HG03196 (cell line): Measurements from ENCODE around the gene THEM5.
"Not testable (repeated sequence)": the region's sequence is repeated elsewhere in the genome, so short reads cannot be mapped to it uniquely, and the experiment has no call there.

ENCODE experiments used
- ATAC-seq: cut with Tn5 transposase; IDR thresholded peaks from one replicate; pipeline ENCODE4 v1.9.1; 2021; ENCODE audit not compliant: unreplicated experiment

THEM5 gene

GRCh38 chr1:151853411-151853943 lies at the start of gene THEM5:
Gene THEM5 (minus strand): TSS chr1:151853712. CDS start chr1:151853565, 147 bp downstream.
- no peak for ATAC-seq

GRCh38 chr1:151902858-151903257 lies 49.3 kb upstream of the THEM5 start:
- ATAC-seq, result no peak

- not testable (repeated sequence) for ATAC-seq
Observed at GRCh38 chr1:151900804-151901203, 47.3 kb upstream of the THEM5 start.

DNA sequence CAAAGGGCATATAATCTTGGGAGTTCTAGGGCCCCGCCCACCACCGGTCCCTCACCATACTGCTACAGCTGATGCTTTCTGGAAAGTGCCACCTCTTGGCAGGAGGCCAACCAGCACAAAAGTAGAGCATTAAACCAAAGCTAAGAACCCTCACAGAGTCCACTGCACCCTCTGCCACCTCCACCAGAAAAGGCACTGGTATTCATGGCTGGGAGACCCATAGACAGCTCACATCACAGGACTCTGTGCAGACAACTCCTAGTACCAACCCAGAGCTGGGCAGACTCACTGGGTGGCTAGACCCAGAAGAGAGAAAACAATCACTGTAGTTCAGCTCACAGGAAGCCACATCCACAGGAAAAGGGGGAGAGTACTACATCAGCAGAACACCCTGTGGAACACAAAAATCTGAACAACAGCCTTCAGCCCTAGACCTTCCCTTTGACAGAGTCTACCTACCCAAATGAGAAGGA lies 45.0 kb upstream of the THEM5 start:
- ATAC-seq, result no peak

DNA sequence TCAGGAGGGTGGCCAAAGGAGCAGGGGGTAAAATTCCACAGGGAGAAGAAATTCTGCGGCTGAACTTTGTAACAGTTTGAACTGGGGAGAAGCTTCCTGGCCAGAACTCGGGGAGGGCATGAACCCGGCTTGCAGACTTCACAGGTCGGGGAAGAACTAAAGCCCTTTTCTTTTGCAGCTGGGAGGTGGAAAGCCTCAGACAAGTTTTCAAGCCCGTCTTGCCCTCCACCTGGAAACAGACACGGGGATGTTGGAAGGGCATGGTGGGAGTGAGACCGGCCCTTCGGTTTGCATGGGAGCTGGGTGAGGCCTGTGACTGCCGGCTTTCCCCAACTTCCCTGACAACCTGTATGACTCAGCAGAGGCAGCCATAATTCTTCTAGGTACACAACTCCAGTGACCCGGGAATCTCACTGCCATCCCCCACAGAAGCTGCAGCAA lies 44.5 kb upstream of the THEM5 start:
- ATAC-seq, result no peak

- no peak for ATAC-seq
Observed at GRCh38 chr1:151893176-151893924, 39.8 kb upstream of the THEM5 start.

- no peak for ATAC-seq
Observed at GRCh38 chr1:151892190-151892589, 38.7 kb upstream of the THEM5 start.

DNA sequence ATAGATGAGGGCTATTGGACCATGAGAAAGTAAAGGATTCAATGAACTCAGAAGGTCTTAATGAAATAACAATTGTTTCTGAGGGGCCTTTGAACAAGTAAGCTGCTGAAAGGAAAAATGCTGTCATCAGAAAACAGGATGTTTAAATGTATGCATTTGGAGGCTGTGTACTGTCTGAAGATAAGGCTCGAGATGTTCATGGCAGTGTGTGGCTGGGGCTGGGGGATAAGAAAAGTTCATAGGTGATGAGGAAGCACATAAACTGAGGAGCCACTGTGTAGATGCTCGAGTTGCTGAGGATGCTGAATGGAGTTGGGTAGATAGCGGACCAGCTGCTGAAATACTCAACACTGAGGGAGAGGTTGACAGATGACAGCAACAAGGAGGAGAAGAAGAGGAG lies 38.0 kb upstream of the THEM5 start:
- ATAC-seq, result no peak

DNA sequence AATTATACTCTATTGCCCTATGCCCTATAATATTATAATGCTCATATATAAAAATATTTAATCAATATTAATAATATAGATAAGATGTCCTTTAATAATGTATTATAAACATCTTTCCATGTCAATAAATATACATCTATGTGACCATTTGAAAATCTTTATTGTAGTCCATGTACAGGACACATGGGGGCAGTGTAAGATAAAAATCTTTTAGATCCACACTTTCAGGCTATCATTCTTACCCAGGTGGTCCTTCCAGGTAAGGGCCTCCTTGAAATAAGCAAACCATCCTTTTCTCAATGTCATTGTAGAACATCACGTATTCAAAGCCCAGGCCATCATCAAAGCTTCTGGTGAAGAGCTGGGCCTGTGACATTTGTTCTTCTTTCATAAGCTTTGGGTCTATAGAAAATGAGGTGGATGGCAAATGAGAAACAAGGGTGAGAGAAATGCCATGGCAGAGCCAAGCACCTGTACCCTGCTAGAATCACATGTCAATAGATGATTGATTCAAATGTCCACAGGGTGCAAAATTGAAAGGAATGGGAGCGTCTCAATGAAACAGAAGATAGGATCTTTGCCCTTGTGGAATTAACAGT lies 35.6 kb upstream of the THEM5 start:
- no peak for ATAC-seq

DNA sequence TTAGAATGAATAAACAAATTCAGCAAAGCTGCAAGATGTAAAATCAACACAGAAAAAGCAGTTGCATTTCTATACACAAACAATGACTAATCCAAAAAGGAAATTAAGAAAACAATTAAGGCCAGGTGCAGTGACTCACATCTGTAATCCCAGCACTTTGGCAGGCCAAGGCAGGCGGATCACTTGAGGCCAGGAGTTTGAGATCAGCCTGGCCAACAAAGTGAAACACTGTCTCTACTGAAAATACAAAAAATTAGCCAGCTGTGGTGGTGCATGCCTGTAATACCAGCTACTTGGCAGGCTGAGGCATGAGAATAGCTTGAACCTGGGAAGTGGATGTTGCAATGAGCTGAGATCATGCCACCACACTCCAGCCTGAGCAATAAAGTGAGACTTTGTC lies 33.5 kb upstream of the THEM5 start:
- no peak for ATAC-seq

DNA sequence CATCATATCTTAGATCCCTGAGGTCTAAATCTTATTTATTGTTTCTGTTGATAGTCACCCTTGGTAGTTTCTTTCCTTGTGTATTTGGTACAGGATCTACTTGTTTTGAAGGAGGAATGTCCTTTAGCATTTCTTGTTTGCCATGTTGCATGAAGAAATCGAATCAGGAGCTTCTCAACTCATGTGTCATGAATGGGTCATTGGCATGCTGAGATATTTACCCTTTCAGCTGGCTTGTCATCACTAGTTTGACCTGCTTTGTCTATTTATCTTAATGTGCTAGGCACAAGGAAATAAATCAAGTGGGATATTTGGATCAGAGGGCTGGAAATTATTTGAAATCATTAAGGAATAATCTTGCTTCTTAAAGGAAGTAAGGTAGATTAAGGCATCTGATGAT lies 32.0 kb upstream of the THEM5 start:
- no peak for ATAC-seq

DNA sequence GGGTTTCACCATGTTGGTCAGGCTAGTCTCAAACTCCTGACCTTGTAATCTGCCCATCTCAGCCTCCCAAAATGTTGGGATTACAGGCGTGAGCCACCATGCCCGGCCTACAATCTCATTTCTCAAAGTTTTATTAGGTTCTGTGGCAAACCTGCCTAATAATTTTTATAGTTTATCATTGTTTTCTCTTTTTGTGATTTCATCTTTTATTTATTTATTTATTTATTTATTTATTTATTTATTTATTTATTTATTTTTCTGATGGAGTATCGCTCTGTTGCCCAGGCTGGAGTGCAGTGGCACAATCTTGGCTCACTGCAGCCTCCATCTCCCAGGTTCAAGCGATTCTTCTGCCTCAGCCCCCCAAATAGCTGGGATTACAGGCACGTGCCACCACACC lies 31.4 kb upstream of the THEM5 start:
- not testable (repeated sequence) for ATAC-seq

- not testable (repeated sequence) for ATAC-seq
Observed at GRCh38 chr1:151884445-151884844, 30.9 kb upstream of the THEM5 start.

- not testable (repeated sequence) for ATAC-seq
Observed at GRCh38 chr1:151883898-151884297, 30.4 kb upstream of the THEM5 start.

DNA sequence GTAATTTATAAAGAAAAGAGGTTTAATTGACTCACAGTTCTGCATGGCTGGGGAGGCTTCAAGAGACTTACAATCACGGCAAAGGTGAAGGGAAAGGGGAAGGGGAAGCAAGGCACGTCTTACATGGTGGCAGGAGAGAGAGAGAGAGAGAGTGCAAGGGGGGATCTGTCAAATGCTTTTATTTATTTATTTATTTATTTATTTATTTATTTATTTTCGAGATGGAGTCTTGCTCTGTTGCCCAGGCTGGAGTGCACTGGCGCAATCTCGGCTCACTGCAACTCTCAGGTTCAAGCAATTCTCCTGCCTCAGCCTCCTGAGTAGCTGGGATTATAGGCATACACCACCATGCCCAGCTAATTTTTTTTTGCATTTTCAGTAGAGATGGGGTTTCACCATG lies 29.4 kb upstream of the THEM5 start:
- not testable (repeated sequence) for ATAC-seq

- ATAC-seq, result no peak
Observed at GRCh38 chr1:151882466-151882865, 29.0 kb upstream of the THEM5 start.

DNA sequence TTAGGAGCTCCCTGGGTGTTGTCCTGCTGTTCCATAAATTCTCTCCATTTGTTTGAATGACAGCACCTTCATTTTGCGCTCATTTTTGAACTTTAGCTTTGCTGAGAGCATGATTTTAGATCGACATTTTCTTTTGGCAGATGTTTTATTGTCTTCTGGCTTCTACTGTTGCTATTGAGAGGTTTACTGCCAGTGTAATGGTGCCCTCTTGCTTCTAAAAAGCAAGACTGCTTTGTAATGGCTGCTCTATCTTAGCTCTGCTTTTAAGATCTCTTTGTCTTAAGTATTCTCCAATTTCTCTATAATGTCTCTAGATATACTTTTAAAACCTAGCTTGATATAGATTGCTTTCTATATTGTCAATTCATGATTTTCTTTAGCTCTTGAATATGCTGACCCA lies 28.0 kb upstream of the THEM5 start:
- ATAC-seq, result no peak

- ATAC-seq, result no peak
Observed at GRCh38 chr1:151875419-151876097, 22.0 kb upstream of the THEM5 start.

DNA sequence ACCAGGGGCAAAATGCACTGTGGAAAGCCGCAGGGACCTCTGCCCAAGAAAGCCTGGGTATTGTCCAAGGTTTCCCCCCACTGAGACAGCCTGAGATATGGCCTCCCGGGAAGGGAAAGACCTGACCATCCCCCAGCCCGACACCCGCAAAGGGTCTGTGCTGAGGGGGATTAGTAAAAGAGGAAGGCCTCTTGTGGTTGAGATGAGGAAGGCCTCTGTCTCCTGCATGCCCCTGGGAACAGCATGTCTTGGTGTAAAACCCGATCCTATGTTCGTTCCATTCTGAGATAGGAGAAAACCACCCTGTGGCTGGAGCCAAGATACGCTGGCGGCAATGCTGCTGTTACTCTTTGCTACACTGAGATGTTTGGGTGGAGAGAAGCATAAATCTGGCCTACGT lies 19.3 kb upstream of the THEM5 start:
- ATAC-seq, result not testable (repeated sequence)

- no peak for ATAC-seq
Observed at GRCh38 chr1:151871284-151872030, 17.9 kb upstream of the THEM5 start.

DNA sequence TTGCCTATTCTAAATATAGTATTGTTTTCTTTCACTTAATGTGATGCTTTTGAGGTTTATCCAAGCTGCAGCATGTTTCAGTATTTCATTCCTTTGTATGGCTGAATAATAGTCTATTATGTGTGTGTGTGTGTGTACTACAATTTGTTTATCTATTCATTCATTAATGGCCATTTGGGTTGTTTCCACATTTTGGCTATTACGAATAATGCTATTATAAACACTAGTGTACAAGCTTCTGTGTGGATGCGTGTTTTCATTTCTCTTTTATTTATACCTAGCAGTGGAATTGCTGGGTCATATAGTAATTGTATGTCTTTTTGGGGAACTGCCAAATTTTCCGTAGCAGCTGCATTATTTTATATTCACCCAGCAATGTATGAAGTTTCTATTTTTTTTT lies 15.0 kb upstream of the THEM5 start:
- no peak for ATAC-seq
